ENCODE data around the gene POU3F3. TPM values are rescaled to one million over a fixed set of nuclear protein-coding genes. Genes with fewer than 3 reads are reported as not detected.

POU3F3 gene
- total RNA-seq, 2 donors from 2014 or later = 0.79 TPM; not detected in 1

GRCh38 chr2:104844807-104845551 lies 8.9 kb upstream of the POU3F3 start:
- peak overlapping the region in 1 of 2 donors; percentile 7 for H3K4me3 ChIP-seq

DNA sequence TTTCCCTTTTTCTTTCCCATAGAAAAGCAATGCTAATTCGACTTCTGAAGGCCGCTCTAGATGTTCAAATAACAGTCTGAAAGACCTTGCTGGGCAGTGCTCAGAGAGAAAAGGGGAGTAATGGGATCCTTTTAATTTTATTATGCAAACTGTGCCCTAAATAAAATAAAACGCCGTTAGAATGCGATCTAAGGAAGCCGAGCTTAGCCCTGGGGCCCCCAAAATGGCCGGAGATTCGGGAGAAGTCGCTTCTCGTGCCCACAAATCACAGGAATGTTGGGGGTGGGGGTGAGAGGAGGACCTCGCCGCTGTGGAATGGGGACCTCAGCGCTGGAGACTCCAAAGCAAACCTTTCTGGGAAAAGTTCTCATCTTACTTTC lies 8.4 kb upstream of the POU3F3 start:
- Histone ChIP-seq H3K27me3 (peaks cover 37 to 55% of the 10 kb centered on the region in 2 donors), H3K27ac (no peak overlapping the region), H3K9me3 (no peaks in the 10 kb centered on the region), H3K4me3 (no peak overlapping the region), H3K4me1 (peaks cover 0 to 30% of the 10 kb centered on the region in 2 donors), H3K36me3 (no peaks in the 10 kb centered on the region)
- DNase-seq (ENCODE audit: low spot score) = no peak
- TF ChIP-seq, protein P1, sequence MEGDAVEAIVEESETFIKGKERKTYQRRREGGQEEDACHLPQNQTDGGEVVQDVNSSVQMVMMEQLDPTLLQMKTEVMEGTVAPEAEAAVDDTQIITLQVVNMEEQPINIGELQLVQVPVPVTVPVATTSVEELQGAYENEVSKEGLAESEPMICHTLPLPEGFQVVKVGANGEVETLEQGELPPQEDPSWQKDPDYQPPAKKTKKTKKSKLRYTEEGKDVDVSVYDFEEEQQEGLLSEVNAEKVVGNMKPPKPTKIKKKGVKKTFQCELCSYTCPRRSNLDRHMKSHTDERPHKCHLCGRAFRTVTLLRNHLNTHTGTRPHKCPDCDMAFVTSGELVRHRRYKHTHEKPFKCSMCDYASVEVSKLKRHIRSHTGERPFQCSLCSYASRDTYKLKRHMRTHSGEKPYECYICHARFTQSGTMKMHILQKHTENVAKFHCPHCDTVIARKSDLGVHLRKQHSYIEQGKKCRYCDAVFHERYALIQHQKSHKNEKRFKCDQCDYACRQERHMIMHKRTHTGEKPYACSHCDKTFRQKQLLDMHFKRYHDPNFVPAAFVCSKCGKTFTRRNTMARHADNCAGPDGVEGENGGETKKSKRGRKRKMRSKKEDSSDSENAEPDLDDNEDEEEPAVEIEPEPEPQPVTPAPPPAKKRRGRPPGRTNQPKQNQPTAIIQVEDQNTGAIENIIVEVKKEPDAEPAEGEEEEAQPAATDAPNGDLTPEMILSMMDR (IDR thresholded peaks at IDR 0.05) = no peak

More at GRCh38 chr2:104844807-104845551, 8.9 kb upstream of the POU3F3 start:
- TF ChIP-seq, protein P1 (IDR thresholded peaks at IDR 0.05) = no peak
- Histone ChIP-seq H3K36me3 (no peaks in the 10 kb centered on the region), H3K27ac (no peak overlapping the region), H3K27me3 (peaks cover 33 to 49% of the 10 kb centered on the region in 2 donors), H3K9me3 (no peaks in the 10 kb centered on the region), H3K4me1 (peaks cover 0 to 30% of the 10 kb centered on the region in 2 donors)
- DNase-seq (ENCODE audit: low spot score) = no peak

- H3K27ac ChIP-seq = no peak overlapping the region
- TF ChIP-seq, protein P1 (IDR thresholded peaks at IDR 0.05) = no peak
- no peaks in the 10 kb centered on the region for H3K36me3 ChIP-seq
- DNase-seq (ENCODE audit: low spot score) = no peak
- H3K4me3 ChIP-seq = no peak overlapping the region
- peaks cover 44 to 58% of the 10 kb centered on the region in 2 donors for H3K27me3 ChIP-seq
- no peaks in the 10 kb centered on the region for H3K9me3 ChIP-seq
- H3K4me1 ChIP-seq = peaks cover 0 to 30% of the 10 kb centered on the region in 2 donors
These were observed 7.7 kb upstream of the POU3F3 start for GRCh38 chr2:104845946-104846785.

GRCh38 chr2:104846786-104847585 lies 6.9 kb upstream of the POU3F3 start:
- no peak for DNase-seq (ENCODE audit: low spot score)
- Histone ChIP-seq H3K27me3 (peaks cover 52 to 63% of the 10 kb centered on the region in 2 donors), H3K4me1 (peaks cover 0 to 35% of the 10 kb centered on the region in 2 donors), H3K27ac (no peak overlapping the region), H3K4me3 (no peak overlapping the region), H3K9me3 (no peaks in the 10 kb centered on the region), H3K36me3 (no peaks in the 10 kb centered on the region)
- TF ChIP-seq, protein P1 (IDR thresholded peaks at IDR 0.05) = no peak

DNA sequence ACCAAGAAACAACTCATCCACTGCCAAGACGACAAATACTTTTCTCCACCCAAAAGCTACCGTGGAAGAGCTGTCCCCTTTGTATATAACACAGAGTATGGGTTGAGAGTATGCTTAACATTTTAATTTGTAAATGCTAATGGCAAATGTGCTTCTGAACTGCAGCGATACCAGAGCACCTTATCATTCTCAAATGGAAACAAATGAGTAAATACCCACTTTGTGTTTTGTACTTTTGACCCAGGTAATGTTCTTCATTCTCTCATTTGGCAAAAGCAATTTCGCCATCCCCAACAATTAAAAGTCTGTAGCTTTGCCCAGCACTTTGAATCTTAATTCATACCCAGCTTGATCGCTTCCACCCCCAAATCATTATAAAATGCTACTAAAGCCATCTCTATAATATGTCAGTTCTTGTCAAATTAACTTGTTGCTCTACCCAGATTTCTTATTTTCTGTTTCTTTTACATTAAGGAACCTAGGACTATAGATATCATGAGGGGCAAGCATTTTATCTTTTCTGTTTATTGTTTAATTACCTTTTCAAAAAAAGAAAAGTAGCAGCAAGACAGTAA lies 6.2 kb upstream of the POU3F3 start:
- Histone ChIP-seq H3K4me3 (no peak overlapping the region), H3K4me1 (peaks cover 0 to 40% of the 10 kb centered on the region in 2 donors), H3K27me3 (peaks cover 56 to 64% of the 10 kb centered on the region in 2 donors), H3K27ac (no peak overlapping the region), H3K36me3 (no peaks in the 10 kb centered on the region), H3K9me3 (no peaks in the 10 kb centered on the region)
- DNase-seq (ENCODE audit: low spot score) = no peak
- TF ChIP-seq, protein P1 (IDR thresholded peaks at IDR 0.05) = no peak
